GM19452 (cell line): ENCODE measurements around the gene KCTD13.
"Not testable (repeated sequence)": the region's sequence is repeated elsewhere in the genome, so short reads cannot be mapped to it uniquely, and the experiment has no call there.

ENCODE experiments used
- ATAC-seq: cut with Tn5 transposase; IDR thresholded peaks from one replicate; pipeline ENCODE4 v1.9.1; 2021; ENCODE audit not compliant: unreplicated experiment

KCTD13 gene

GRCh38 chr16:29908719-29909220, 17.3 kb downstream of the KCTD13 start:
- ATAC-seq: no peak

DNA sequence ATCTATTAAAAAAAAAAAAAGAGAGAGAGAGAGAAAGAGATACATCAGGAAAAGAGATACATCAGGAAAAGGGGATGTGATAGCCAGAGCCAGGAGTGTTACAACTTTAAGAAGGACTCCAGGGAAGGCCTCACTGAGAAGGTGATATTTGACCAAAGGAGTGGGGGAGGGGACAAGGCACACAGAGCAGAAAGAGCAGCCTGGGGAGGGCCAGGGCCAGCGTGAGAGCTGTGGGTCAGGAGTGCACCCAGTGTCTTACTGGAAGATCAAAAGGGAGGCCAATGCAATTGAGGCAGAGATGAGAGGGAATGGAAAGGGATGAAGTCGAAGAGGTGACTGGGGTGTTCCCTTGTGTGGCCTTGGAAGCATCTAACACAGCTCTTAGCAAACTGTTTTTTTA, 18.1 kb downstream of the KCTD13 start:
- ATAC-seq: no peak

- ATAC-seq: no peak
Measured at GRCh38 chr16:29906520-29907244, 19.3 kb downstream of the KCTD13 start.

DNA sequence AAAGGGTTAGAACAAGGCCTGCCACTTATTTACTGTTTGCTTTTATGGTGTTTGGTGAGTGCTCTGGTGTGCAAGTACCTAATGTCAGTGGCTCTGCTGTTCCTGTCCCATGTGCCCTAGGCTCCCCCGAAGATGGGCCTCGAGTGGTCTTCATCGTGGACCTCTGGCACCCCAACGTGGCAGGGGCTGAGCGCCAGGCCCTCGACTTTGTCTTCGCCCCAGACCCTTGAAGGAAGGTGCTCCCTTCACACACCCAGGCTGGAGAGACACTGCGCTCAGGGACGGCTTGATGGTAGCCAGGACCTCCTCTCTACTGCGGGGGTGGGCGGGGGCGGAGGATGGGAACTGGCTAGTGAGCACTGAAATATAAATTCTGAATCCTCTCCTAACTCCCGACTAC, 20.4 kb downstream of the KCTD13 start:
- no peak for ATAC-seq

DNA sequence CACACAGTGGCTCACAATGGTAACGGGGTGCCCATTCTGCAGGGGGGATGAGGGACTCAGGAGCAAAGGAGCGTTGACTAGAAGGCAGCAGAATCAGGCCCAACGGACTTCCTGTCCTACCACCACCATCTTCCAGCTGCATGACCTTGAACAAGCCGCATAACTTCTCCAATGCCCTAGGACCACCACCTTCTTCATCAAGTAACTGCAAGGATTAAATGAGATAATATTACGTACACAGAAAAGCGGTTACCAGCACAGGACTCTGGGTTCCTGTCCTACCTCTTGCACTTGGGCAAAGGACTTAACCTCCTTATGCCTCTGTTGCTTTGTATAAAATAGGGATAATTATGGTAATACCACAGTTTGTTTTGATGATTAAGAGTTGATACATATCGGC, 21.1 kb downstream of the KCTD13 start:
- no peak for ATAC-seq

GRCh38 chr16:29903590-29903989, 22.4 kb downstream of the KCTD13 start:
- ATAC-seq: no peak

- no peak for ATAC-seq
Measured at GRCh38 chr16:29901607-29901945, 24.4 kb downstream of the KCTD13 start.

- no peak for ATAC-seq
Measured at GRCh38 chr16:29900888-29901606, 25.0 kb downstream of the KCTD13 start.

DNA sequence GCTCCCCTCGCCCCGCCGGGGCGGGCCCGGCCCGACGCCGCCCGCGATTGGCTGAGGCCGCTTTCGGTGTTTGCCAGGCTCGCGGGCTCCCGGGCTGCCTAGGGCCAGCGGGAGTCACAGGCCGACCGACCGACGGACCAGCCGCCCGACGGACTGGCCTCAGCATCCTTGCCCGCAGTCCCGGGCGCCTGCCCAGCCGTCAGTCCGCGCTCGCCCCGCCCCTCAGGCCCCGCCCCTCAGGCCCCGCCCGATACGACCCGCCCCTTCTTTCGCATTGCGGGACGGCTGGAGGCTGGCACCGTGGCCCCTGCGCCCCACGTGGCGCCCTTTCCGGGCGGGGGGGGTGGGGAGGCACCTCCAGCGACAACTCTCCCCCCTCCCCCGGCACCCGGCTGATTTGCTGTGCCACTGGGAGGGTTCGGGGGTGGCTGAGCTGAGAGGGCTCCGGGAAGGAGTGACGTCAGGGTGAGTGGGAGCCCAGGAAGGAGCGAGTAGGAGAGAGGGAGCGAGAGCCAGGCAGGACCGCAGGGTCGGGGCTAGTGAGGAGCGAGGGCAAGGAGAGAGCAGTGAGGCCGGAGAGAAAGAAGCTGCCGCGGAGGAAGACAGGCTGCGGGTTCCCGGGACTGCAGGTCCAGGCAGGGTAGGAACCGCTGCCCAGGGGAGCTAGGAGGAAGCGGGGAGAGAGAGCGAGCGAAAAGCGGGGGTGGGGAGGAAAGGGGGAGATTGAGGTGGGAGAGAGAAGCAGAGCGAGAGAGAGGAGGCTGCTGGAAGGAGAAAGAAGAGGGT, 25.7 kb downstream of the KCTD13 start, which contains the start of gene ASPHD1:
ASPHD1 (plus strand) TSS at position 387 of the 786 bp plus-strand sequence. CDS start 484 bp downstream, outside the sequence.
- ATAC-seq: peak; percentile 61

GRCh38 chr16:29899516-29900101, 26.4 kb downstream of the KCTD13 start, which contains the start of gene SEZ6L2:
Gene SEZ6L2 (minus strand): TSS chr16:29899550. CDS start chr16:29899019, 531 bp downstream.
- ATAC-seq: no peak

DNA sequence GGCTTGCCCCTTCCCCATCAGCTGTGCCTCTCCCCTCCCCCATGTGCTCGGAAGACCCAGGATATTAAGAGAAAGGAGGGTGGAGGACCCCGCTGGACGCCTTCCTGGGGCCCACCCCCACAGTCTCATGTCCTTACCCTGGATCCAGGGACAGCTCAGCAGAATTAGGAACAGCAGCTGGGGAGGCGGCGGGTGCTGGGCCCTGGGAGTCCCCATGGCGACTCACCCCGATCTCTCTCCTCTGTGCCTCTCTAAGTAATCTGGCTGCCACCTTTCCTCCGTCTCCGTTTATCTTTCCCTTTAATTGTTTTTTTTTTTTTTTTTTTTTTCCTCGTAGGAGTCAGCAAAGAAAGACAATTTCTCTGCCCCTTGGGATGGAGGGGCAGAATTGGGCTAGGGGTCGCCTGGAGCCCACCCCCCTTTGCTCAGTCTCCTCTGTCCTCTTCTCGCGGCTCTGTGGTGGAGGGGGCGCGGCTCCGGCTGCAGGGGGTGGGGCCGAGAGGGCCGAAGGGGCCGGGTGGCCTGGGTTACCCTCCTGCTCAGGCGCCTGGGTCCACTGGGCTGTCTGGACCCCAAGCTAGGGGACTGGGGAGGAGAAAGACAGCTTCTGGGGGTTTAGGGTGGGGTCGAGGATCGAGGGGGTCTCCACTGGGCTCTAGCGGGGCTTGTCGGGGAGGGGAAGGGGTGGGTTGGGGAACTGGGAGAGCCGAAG, 27.1 kb downstream of the KCTD13 start:
- ATAC-seq: no peak

DNA sequence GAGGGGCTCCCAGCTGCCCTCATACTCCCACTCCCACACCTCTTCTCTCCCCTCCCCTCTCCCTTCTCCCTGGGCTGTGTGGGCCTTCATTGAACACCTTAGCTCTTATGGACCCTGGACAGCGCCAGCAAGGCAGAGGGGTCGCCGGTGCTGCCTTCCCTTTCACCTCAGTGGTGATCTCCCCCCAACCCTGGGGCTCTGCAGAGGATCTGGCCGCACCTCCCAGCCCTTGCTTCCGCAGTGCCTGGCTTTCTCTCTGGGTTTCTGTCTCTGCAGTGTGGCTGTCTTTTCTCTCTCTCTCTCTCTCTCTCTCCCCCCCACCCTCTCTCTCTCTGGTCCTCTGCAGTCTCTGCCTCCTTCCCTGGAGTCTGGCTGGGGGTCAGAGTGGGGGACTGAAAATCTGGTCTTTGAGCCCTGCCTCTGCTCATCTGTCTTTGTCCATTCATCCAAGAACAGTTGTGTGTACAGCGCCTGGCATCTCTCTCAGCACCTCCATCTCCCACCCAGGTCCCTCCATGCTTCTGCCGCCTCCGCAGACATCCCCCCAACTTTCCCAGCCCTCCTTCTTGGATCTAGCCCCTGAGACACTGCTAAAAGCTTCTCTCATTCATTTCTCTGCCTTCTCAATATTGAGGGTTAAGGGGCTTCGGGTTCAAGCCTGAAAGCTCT, 27.8 kb downstream of the KCTD13 start:
- ATAC-seq: no peak

- ATAC-seq: no peak
Measured at GRCh38 chr16:29897333-29897732, 28.7 kb downstream of the KCTD13 start.

DNA sequence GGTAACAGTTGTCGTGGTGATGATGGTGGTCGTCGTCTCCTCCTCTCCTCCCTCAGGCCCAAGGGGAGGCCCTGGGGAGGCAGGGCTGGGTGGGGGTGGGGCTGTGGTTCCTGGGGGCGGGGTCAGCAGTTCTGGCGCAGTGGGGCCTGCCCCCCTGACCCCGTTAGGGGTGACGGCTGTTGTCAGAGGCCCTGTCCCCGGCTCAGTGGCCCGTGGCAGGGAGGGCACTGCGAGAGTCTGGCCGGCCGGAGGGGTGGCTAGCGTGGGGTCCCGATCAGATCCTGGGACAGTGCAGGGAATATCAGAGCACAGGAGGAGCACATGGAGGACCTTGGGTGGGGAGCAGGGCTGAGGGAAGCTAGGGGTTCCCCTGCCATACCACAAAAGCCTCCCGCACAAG, 29.2 kb downstream of the KCTD13 start:
- ATAC-seq: no peak

- ATAC-seq: no peak
Measured at GRCh38 chr16:29894352-29894751, 31.7 kb downstream of the KCTD13 start.

DNA sequence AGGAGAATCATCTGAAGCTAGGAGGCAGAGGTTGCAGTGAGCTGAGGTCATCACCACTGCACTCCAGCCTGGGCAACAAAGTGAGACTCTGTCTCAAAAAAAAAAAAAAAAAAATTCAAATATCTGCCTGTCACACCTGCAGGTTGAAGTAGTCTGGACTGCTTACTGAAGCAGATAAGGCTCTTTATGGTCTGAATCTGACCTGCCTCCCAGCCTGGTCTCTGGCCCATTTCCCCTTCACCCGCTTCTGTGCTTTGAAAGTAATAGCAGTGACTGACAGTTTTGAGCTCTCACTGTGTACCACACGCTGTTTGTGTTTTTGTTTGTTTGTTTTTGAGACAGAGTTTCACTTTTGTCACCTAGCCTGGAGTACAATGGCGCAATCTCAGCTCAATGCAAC, 32.5 kb downstream of the KCTD13 start:
- no peak for ATAC-seq

DNA sequence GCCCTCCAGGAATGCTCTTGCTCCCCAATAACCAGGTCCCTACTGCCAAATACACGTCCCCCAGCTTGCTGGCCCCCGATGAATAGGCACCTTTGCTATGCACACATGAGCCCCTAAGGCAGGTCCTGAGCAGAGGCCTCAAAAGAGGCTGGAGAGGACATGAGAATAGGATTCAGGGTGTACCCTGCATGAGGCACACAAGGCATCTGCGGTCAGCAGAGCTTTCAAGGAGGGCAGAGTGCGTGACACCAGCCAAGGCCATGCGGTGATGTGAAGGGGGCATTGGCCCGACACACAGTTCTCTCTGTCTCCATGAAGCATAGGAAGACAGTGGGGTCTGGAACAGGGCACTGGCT, 33.6 kb downstream of the KCTD13 start:
- no peak for ATAC-seq

- ATAC-seq: no peak
Measured at GRCh38 chr16:29891525-29892457, 34.2 kb downstream of the KCTD13 start.

GRCh38 chr16:29889372-29889771, 36.7 kb downstream of the KCTD13 start:
- ATAC-seq: not testable (repeated sequence)
